H1 (cell line): Measurements from ENCODE around the gene NEO1. TPM values are rescaled to one million over a fixed set of nuclear protein-coding genes. Genes with fewer than 3 reads are reported as not detected.

ENCODE experiments used
- CTCF ChIA-PET: fragments of 300-600 bp; sonication (Branson Sonifier 250); formaldehyde crosslinking; loops from one replicate; lab custom pipeline; 2021; ENCODE audit not compliant: partially characterized antibody; lab: Charles Lee
- POLR2A ChIA-PET: fragments of 300-600 bp; sonication (Branson Sonifier 250); formaldehyde crosslinking; loops from one replicate; lab custom pipeline; 2021; ENCODE audit warnings: inconsistent platforms; ENCODE audit not compliant: partially characterized antibody; lab: Charles Lee
- DNase-seq, 2 experiments: peaks; one replicate each; pipeline versions ENCODE4 v3.0.0 to v3.0.0-alpha.2; 2010 to 2022; ENCODE audit warnings: low spot score in 2 of 2, low read depth in 1 of 2, mixed read lengths in 1 of 2
- FAIRE-seq: peaks from 2 replicates; lab custom pipeline; 2011; peaks lifted over from hg19 to GRCh38; lab: Jason Lieb, UNC
- H2AFZ ChIP-seq: 2 replicates; pipeline ENCODE4 v1.8.1; 2012; ENCODE audit warnings: low read length, inconsistent platforms
- H2AK5ac ChIP-seq: 2 replicates; pipeline ENCODE4 v1.6.1; 2013; ENCODE audit warnings: low read depth, low read length
- H2BK120ac ChIP-seq: replicated peaks from 2 replicates; pipeline ENCODE3; 2013; ENCODE audit warnings: low read depth, low read length, inconsistent platforms
- H2BK12ac ChIP-seq: 2 replicates; pipeline ENCODE4 v1.6.1; 2013; ENCODE audit warnings: low read depth, low read length
- H2BK15ac ChIP-seq: 2 replicates; pipeline ENCODE4 v1.6.1; 2013; ENCODE audit warnings: low read length
- H2BK20ac ChIP-seq: 2 replicates; pipeline ENCODE4 v1.6.1; 2013; ENCODE audit warnings: low read length
- H2BK5ac ChIP-seq: 2 replicates; pipeline ENCODE4 v1.6.1; 2013; ENCODE audit warnings: low read depth, low read length
- H3K14ac ChIP-seq: 2 replicates; pipeline ENCODE4 v1.6.1; 2013; ENCODE audit warnings: inconsistent platforms; ENCODE audit not compliant: insufficient read length
- H3K18ac ChIP-seq: 2 replicates; pipeline ENCODE4 v1.6.1; 2013; ENCODE audit warnings: low read length; ENCODE audit errors: extremely low read depth
- H3K23ac ChIP-seq: 2 replicates; pipeline ENCODE4 v1.6.1; 2013; ENCODE audit warnings: inconsistent platforms; ENCODE audit not compliant: insufficient read length
- H3K23me2 ChIP-seq: 2 replicates; pipeline ENCODE4 v1.6.1; 2013; ENCODE audit warnings: low read depth, low read length
- H3K27ac ChIP-seq: 2 replicates; pipeline ENCODE4 v1.6.1; 2011; ENCODE audit warnings: low read depth, low read length, inconsistent platforms
- H3K27me3 ChIP-seq, 4 experiments: replicated peaks in 1 of 4; 1 replicate in 1 of 4; 2 replicates in 3 of 4; pipeline versions ENCODE4 v1.6.1 to v1.8.1; 2011 to 2013; ENCODE audit warnings: low read length in 3 of 4, mild to moderate bottlenecking in 3 of 4, inconsistent platforms in 2 of 4, mixed read lengths in 2 of 4, moderate library complexity in 1 of 4; ENCODE audit not compliant: control insufficient read depth in 3 of 4, insufficient read depth in 3 of 4; ENCODE audit errors: extremely low read depth in 1 of 4
- H3K36me3 ChIP-seq, 4 experiments: 2 replicates each; pipeline versions ENCODE4 v1.6.1 to v1.8.1; 2011 to 2013; ENCODE audit warnings: mild to moderate bottlenecking in 4 of 4, low read length in 3 of 4, moderate library complexity in 2 of 4, control low read depth in 1 of 4, inconsistent platforms in 1 of 4; ENCODE audit not compliant: insufficient read depth in 4 of 4, control insufficient read depth in 2 of 4
- H3K4ac ChIP-seq: replicated peaks from 2 replicates; pipeline ENCODE3; 2013; ENCODE audit warnings: low read length, low read depth, mixed read lengths, inconsistent platforms; ENCODE audit not compliant: insufficient read length
- H3K4me1 ChIP-seq, 4 experiments: replicated peaks in 1 of 4; 1 replicate in 1 of 4; 2 replicates in 3 of 4; pipeline versions ENCODE4 v1.6.1 to v1.8.1; 2011 to 2013; ENCODE audit warnings: low read length in 3 of 4, inconsistent platforms in 2 of 4, mixed read lengths in 1 of 4; ENCODE audit not compliant: insufficient read depth in 4 of 4, control insufficient read depth in 3 of 4
- H3K4me2 ChIP-seq, 2 experiments: 2 replicates each; pipeline versions ENCODE4 v1.6.1 to v1.8.1; 2011 to 2013; ENCODE audit warnings: low read depth in 2 of 2, low read length in 2 of 2, control low read depth in 1 of 2, inconsistent platforms in 1 of 2, mild to moderate bottlenecking in 1 of 2; ENCODE audit not compliant: insufficient read depth in 1 of 2
- H3K4me3 ChIP-seq, 4 experiments: fragments of 200-600, 300-600 bp in 1 of 4; sonication (generic), shearing (Covaris generic), sonication (Bioruptor Twin) in 1 of 4; 2 replicates each; pipeline versions ENCODE4 v1.5.1 to v1.8.1; 2011 to 2016; ENCODE audit warnings: low read length in 4 of 4, low read depth in 3 of 4, control low read depth in 2 of 4, inconsistent platforms in 2 of 4, mild to moderate bottlenecking in 2 of 4, mixed read lengths in 1 of 4, moderate library complexity in 1 of 4; ENCODE audit not compliant: insufficient read depth in 2 of 4; ENCODE audit errors: extremely low read depth in 1 of 4
- H3K56ac ChIP-seq: replicated peaks from 2 replicates; pipeline ENCODE3; 2013; ENCODE audit warnings: low read depth, mild to moderate bottlenecking, mixed read lengths, low read length, inconsistent platforms; ENCODE audit not compliant: insufficient read length
- H3K79me1 ChIP-seq: 2 replicates; pipeline ENCODE4 v1.6.1; 2013; ENCODE audit warnings: low read depth, low read length, control low read depth
- H3K79me2 ChIP-seq, 2 experiments: 2 replicates each; pipeline versions ENCODE4 v1.6.1 to v1.8.1; 2012 to 2013; ENCODE audit warnings: low read length in 2 of 2, mild to moderate bottlenecking in 2 of 2, inconsistent platforms in 1 of 2; ENCODE audit not compliant: insufficient read depth in 2 of 2, control insufficient read depth in 1 of 2
- H3K9ac ChIP-seq, 4 experiments: replicated peaks in 1 of 4; 1 replicate in 1 of 4; 2 replicates in 3 of 4; pipeline versions ENCODE4 v1.6.1 to v1.8.1; 2011 to 2013; ENCODE audit warnings: low read depth in 3 of 4, low read length in 3 of 4, control low read depth in 2 of 4, mild to moderate bottlenecking in 2 of 4, moderate library complexity in 2 of 4, inconsistent platforms in 1 of 4; ENCODE audit errors: extremely low read depth in 1 of 4
- H3K9me3 ChIP-seq, 2 experiments: 2 replicates each; pipeline versions ENCODE4 v1.6.1 to v1.8.1; 2012 to 2013; ENCODE audit warnings: mild to moderate bottlenecking in 2 of 2, moderate library complexity in 2 of 2, control low read depth in 1 of 2, inconsistent platforms in 1 of 2, low read depth in 1 of 2, low read length in 1 of 2, mixed read lengths in 1 of 2; ENCODE audit not compliant: insufficient read depth in 2 of 2
- H4K20me1 ChIP-seq, 2 experiments: replicated peaks in 1 of 2; 2 replicates each; pipeline versions ENCODE3 to v1.8.1; 2011 to 2013; ENCODE audit warnings: inconsistent platforms in 2 of 2, low read length in 2 of 2, mild to moderate bottlenecking in 1 of 2; ENCODE audit not compliant: insufficient read depth in 2 of 2, control insufficient read depth in 1 of 2
- H4K5ac ChIP-seq: 2 replicates; pipeline ENCODE4 v1.6.1; 2013; ENCODE audit warnings: low read length, low read depth, mixed read lengths, inconsistent platforms; ENCODE audit not compliant: insufficient read length
- H4K8ac ChIP-seq: 2 replicates; pipeline ENCODE4 v1.8.0; 2013; ENCODE audit warnings: mild to moderate bottlenecking, moderate library complexity, low read length, inconsistent platforms; ENCODE audit not compliant: insufficient read depth; ENCODE audit errors: extremely low read depth
- H4K91ac ChIP-seq: replicated peaks from 2 replicates; pipeline ENCODE3; 2013; ENCODE audit warnings: low read length, mixed read lengths, inconsistent platforms; ENCODE audit not compliant: insufficient read length
- CBX5 ChIP-seq: fragments of 300-800, 300-1000 bp; sonication (generic); IDR thresholded peaks from 2 replicates; pipeline ENCODE4 v1.7.1; 2016; ENCODE audit warnings: antibody characterized with exemption, low read length, low read depth
- CEBPB ChIP-seq: IDR thresholded peaks from 2 replicates; pipeline ENCODE4 v1.6.1; 2012; ENCODE audit warnings: low read depth, low read length
- CREB1 ChIP-seq: IDR thresholded peaks from 2 replicates; pipeline ENCODE4 v1.6.1; 2012; ENCODE audit warnings: inconsistent platforms
- EGR1 ChIP-seq: IDR thresholded peaks from 2 replicates; pipeline ENCODE4 v1.6.1; 2011; ENCODE audit warnings: low read depth, low read length, borderline replicate concordance
- GTF2F1 ChIP-seq: IDR thresholded peaks from 2 replicates; pipeline ENCODE4 v1.6.1; 2012; ENCODE audit warnings: low read depth, low read length, improper control_type of control experiment, borderline replicate concordance
- JUN ChIP-seq: IDR thresholded peaks from 2 replicates; pipeline ENCODE4 v1.6.1; 2011; ENCODE audit warnings: low read depth, mild to moderate bottlenecking, improper control_type of control experiment, low read length
- POLR2A ChIP-seq, 2 experiments: IDR thresholded peaks; 1 replicate in 1 of 2; 2 replicates in 1 of 2; pipeline ENCODE4 v1.6.1; 2011; ENCODE audit warnings: low read depth in 2 of 2, low read length in 2 of 2, mild to moderate bottlenecking in 2 of 2; ENCODE audit errors: control extremely low read depth in 1 of 2
- POU5F1 ChIP-seq: IDR thresholded peaks from 2 replicates; pipeline ENCODE4 v1.6.1; 2011; ENCODE audit warnings: low read depth, mild to moderate bottlenecking, low read length, moderate library complexity
- RAD21 ChIP-seq, 2 experiments: IDR thresholded peaks in 1 of 2; conservative IDR thresholded peaks in 1 of 2; 2 replicates each; pipeline ENCODE4 v1.6.1; 2011; ENCODE audit warnings: low read depth in 2 of 2, low read length in 2 of 2, improper control_type of control experiment in 1 of 2, inconsistent platforms in 1 of 2, mild to moderate bottlenecking in 1 of 2, moderate library complexity in 1 of 2
- RNF2 ChIP-seq: fragments of 200-900, 300-1000 bp; sonication (generic); IDR thresholded peaks from 2 replicates; pipeline ENCODE4 v1.7.1; 2016; ENCODE audit warnings: borderline replicate concordance, low read depth, mild to moderate bottlenecking, antibody characterized with exemption, low read length; ENCODE audit not compliant: poor library complexity, severe bottlenecking; ENCODE audit errors: missing control alignments
- RXRA ChIP-seq: IDR thresholded peaks from 2 replicates; pipeline ENCODE4 v1.6.1; 2011; ENCODE audit warnings: low read depth, mild to moderate bottlenecking, low read length, moderate library complexity; ENCODE audit not compliant: insufficient read depth
- SIN3A ChIP-seq, 2 experiments: IDR thresholded peaks in 1 of 2; conservative IDR thresholded peaks in 1 of 2; 2 replicates each; pipeline ENCODE4 v1.6.1; 2011 to 2012; ENCODE audit warnings: low read length in 2 of 2, improper control_type of control experiment in 1 of 2, low read depth in 1 of 2, mild to moderate bottlenecking in 1 of 2
- SIRT6 ChIP-seq: IDR thresholded peaks from one replicate; pipeline ENCODE4 v1.7.1; 2012; ENCODE audit warnings: low read length, inconsistent platforms
- TBP ChIP-seq: IDR thresholded peaks from 2 replicates; pipeline ENCODE4 v1.6.1; 2011; ENCODE audit warnings: low read depth, low read length, improper control_type of control experiment
- TCF12 ChIP-seq: IDR thresholded peaks from 2 replicates; pipeline ENCODE4 v1.6.1; 2011; ENCODE audit warnings: low read depth, mild to moderate bottlenecking, low read length
- WGBS, 2 experiments: shearing (Covaris generic) in 1 of 2; methylation state at CpG; one replicate each; pipeline versions ENCODE4 v1.1.6 to v1.1.7; 2013 to 2015; ENCODE audit warnings: low lambda C conversion rate in 2 of 2, mixed read lengths in 2 of 2, inconsistent platforms in 1 of 2, low coverage in 1 of 2, missing lambda C conversion rate in 1 of 2; ENCODE audit not compliant: insufficient replicate concordance in 2 of 2, insufficient coverage in 1 of 2, insufficient read length in 1 of 2; ENCODE audit errors: extremely low coverage in 1 of 2, missing lambda C conversion rate in 1 of 2; 5-methylcytosine and 5-hydroxymethylcytosine counted together
- polyA plus RNA-seq, 7 experiments: library from polyadenylated mRNA; depleted of rRNA in 3 of 7; stranded (reverse) in 5 of 7; unstranded in 2 of 7; fragments of >200 nt in 5 of 7; fragments of 200-250 nt in 2 of 7; gene quantifications; 1 replicate in 5 of 7; 2 replicates in 1 of 7; 4 replicates in 1 of 7; pipeline versions ENCODE4 v1.2.1 to v1.2.3, GENCODE V29; 2011 to 2013; ENCODE audit warnings: missing spikeins in 2 of 7, mixed read lengths in 2 of 7
- total RNA-seq: library from RNA; stranded (reverse); fragmentation: NEBNext Ultra II Directional; extraction: Animal tissue kit (Norgen Biotek cat#: 25700); gene quantifications from 2 replicates; pipeline ENCODE4 v1.2.1, GENCODE V29; 2021

Gene NEO1
- total and polyA plus RNA-seq, 2 of the 8 experiments (the other 6 are each of a cell fraction or from before 2014, with no cell fraction given), result 36.0 to 51.0 TPM

DNA sequence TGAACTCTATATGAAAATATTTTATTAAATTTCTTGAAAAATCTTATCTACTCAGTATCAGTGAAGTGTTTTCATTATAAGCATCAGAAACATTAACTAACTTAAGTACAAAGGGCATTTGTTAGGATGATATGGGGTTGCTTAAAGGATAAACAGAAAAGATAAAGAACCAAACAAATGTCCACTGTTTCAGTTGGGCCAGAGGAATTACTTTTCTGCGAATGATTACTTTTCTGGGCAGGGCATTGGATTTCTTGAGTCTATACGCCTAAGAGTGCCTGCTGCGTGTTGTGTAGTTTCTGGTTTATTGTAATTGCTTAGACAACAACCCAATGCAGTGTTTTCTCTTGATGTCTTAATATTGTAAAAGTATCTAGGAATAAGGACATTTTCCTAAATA is 52.8 kb downstream of the NEO1 start:
- H3K23ac ChIP-seq, result no peak overlapping the region
- no peak overlapping the region for H2AFZ ChIP-seq
- no peak overlapping the region for H2BK20ac ChIP-seq
- peaks cover 6% of the 10 kb centered on the region for H3K79me1 ChIP-seq
- no peak overlapping the region for H3K4me3 ChIP-seq
- no peak overlapping the region for H3K14ac ChIP-seq
- no peak overlapping the region for H3K27ac ChIP-seq
- H4K5ac ChIP-seq, result no peak overlapping the region
- no peaks in the 10 kb centered on the region for H3K36me3 ChIP-seq
- H3K4me1 ChIP-seq, result peaks cover 0 to 3% (median 0%) of the 10 kb centered on the region in 4 experiments; a peak in 1 of 7 replicates
- FAIRE-seq (no peak), DNase-seq (no peak)
- CTCF ChIA-PET, result no interaction called here
- no peak overlapping the region for H2BK12ac ChIP-seq
- H3K23me2 ChIP-seq, result no peaks in the 10 kb centered on the region
- H3K4ac ChIP-seq, result no peak overlapping the region
- H3K27me3 ChIP-seq, result no peaks in the 10 kb centered on the region
- no peak overlapping the region for H3K18ac ChIP-seq
- H3K9ac ChIP-seq, result no peak overlapping the region
- POLR2A ChIA-PET, result no interaction called here
- H2BK15ac ChIP-seq, result no peak overlapping the region
- H3K79me2 ChIP-seq, result peaks cover 0 to 32% of the 10 kb centered on the region in 2 experiments; a peak in 2 of 4 replicates
- H3K4me2 ChIP-seq, result no peak overlapping the region
- H2BK5ac ChIP-seq, result no peak overlapping the region
- 94% methylated on average over 3 of the region's 3 CpGs; no CpG with 5 or more reads in 1 of the 2 experiments for WGBS, 2 experiments
- H4K91ac ChIP-seq, result no peak overlapping the region
- H3K56ac ChIP-seq, result no peak overlapping the region
- H3K9me3 ChIP-seq, result no peaks in the 10 kb centered on the region
- no peak overlapping the region for H2AK5ac ChIP-seq
- H4K8ac ChIP-seq, result no peak overlapping the region
- no peak overlapping the region for H2BK120ac ChIP-seq
- H4K20me1 ChIP-seq, result peaks cover 0 to 2% of the 10 kb centered on the region in 2 experiments
- no peak for TF ChIP-seq POU5F1
- TF ChIP-seq SIN3A (conservative IDR thresholded peaks at IDR 0.05 in 1 of 2, IDR thresholded peaks at IDR 0.05 in 1 of 2; ENCODE audit: low read depth in 1 of 2, low read length in 2 of 2), result no peak
- TF ChIP-seq RXRA, result no peak
- TF ChIP-seq CBX5, result no peak
- TF ChIP-seq SIRT6, result no peak
- TF ChIP-seq RAD21 (IDR thresholded peaks at IDR 0.05 in 1 of 2, conservative IDR thresholded peaks at IDR 0.05 in 1 of 2; ENCODE audit: low read depth in 2 of 2, low read length in 2 of 2), result no peak
- no peak for TF ChIP-seq POLR2A (IDR thresholded peaks at IDR 0.05; ENCODE audit: control extremely low read depth in 1 of 2, low read depth in 2 of 2, low read length in 2 of 2)
- TF ChIP-seq EGR1, result no peak
- no peak for TF ChIP-seq TBP
- no peak for TF ChIP-seq CEBPB
- TF ChIP-seq JUN, result no peak
- TF ChIP-seq CREB1, result no peak
- no peak for TF ChIP-seq RNF2
- no peak for TF ChIP-seq TCF12
- TF ChIP-seq GTF2F1, result no peak
